NCI-H2196 treated with DMSO at 0.1 percent for 48 hours (cell line): ENCODE measurements around the gene DHRS2.
"Not testable (repeated sequence)": the region's sequence is repeated elsewhere in the genome, so short reads cannot be mapped to it uniquely, and the experiment has no call there.

ENCODE experiments used
- DNase-seq: peaks from one replicate; lab custom pipeline; 2025; ENCODE audit not compliant: unreplicated experiment; lab: John Stamatoyannopoulos, UW

Gene DHRS2

GRCh38 chr14:23689709-23690514, 53.7 kb downstream of the DHRS2 start:
- not testable (repeated sequence) for DNase-seq

DNA sequence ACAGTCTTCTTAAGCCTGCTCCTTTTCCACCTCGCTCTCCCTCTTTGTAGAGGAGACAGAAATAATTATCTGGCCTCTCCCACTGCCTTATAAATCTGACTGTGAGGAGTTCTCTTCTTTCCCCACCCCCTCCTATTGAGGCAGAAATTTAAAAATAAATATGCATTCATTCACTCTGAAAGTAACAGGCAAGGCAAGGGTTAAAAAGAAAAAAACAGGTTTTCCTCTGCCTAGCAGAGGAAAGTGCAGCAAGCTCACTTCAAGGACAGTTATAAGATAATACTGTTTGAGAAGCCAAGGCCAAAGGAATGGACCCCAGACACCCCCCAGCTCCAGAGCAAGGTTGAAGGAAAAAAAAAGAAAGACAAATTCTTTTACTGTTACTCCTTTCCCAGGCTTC, 56.3 kb downstream of the DHRS2 start:
- no peak for DNase-seq

DNA sequence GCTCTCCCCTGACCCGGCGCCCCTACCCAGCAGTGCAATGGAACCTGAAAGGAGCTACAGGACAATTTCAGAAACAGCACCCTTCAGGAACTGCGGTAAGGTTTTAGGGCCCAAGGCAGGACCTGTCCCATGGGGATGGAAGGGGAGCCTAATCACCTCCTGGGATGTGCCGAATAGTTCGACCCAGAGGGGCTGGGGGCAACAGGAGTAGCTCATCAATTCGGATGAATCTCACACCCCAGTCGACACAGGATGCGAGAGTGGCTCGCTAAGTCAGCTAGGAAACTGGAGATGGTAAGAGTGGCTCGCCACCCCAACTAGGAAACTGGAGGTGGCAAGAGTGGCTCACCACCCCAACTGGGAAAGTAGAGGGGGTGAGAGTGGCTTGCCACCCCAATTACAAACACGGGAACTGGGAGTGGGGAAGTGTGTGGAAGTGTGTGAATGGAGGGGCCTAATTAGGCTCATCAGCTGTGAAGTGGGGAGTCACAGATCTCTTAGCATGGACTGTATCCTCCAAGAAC, 57.1 kb downstream of the DHRS2 start:
- DNase-seq = no peak

DNA sequence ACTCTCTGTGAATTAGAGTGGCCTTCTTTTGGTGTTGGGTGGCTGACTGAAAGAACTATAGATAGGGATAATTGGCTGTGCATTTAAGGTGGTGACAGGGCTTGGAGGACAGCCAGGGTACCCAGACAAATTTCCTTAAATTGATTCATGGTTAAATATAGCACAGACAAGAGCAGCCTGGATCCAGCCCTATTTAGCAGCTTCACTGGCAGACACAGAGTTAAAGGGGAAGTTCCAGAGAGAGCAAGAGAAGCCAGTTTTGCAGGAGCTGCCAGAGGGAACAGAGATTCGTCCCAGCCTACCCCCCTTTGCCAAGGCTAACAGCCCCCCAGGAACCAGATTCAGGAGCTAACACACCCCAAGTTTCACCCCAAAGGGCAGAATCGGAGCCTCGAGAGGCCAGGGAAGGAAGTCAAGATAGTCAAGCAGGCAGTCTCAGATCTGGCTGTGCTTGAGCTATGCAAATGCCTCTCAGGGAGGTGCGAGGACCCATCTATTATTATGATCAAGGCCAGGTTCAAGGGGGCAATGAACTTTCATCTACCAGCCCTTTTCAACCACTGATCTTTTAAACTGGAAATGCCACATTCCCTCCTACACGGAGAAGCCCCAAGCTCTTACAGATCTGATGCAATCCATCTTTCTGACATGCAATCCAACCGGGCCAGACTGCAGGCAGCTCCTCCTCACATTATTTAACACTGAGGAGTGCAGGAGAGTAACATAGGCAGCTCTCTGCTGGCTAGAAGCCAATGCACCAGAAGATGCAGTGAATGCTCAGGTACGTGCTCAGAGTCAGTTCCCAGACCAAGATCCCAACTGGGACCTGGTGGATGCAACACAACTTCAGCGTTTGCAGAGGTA, 58.2 kb downstream of the DHRS2 start:
- no peak for DNase-seq
